Thoracic aorta (tissue), 2 donors: Measurements from ENCODE around the gene PRLH. TPM values are rescaled to one million over a fixed set of nuclear protein-coding genes. Genes with fewer than 3 reads are reported as not detected.

Experiments used
- ATAC-seq: fragments of 150-250 bp; one replicate; pipeline ENCODE4 v1.8.0; 2017; ENCODE audit warnings: low read depth; ENCODE audit not compliant: insufficient number of reproducible peaks, low FRiP score
- DNase-seq: peaks from one replicate; pipeline ENCODE4 v3.0.0-alpha.2; 2020; ENCODE audit warnings: low spot score
- H3K27ac ChIP-seq, 2 donors: fragments of 200-600 bp; sonication (generic); 1 replicate in 1 of 2; 2 replicates in 1 of 2; pipeline ENCODE4 v1.5.1; 2016; ENCODE audit warnings: mild to moderate bottlenecking in 2 of 2, moderate library complexity in 2 of 2
- H3K27me3 ChIP-seq: fragments of 200-600 bp; sonication (generic); replicated peaks from 2 replicates; pipeline ENCODE4 v1.6.0; 2016; ENCODE audit warnings: mild to moderate bottlenecking; ENCODE audit not compliant: insufficient read depth
- H3K36me3 ChIP-seq: fragments of 200-600 bp; sonication (generic); one replicate; pipeline ENCODE4 v1.5.1; 2016
- H3K4me1 ChIP-seq, 2 donors: fragments of 200-600 bp; sonication (generic); 1 replicate in 1 of 2; 2 replicates in 1 of 2; pipeline versions ENCODE4 v1.5.1 to v1.6.0; 2016; ENCODE audit warnings: low read depth in 2 of 2, mild to moderate bottlenecking in 1 of 2; ENCODE audit not compliant: control insufficient read depth in 1 of 2
- H3K4me3 ChIP-seq: fragments of 200-600 bp; sonication (generic); 2 replicates; pipeline ENCODE4 v1.5.1; 2016; ENCODE audit warnings: mild to moderate bottlenecking
- H3K9me3 ChIP-seq: fragments of 200-600 bp; sonication (generic); 2 replicates; pipeline ENCODE4 v1.5.1; 2016
- total RNA-seq, 2 donors: library from RNA; depleted of rRNA; stranded (reverse); fragments of >200 nt; gene quantifications; one replicate each; pipeline versions ENCODE4 v1.1.0 to v1.2.3, GENCODE V29; 2016
- TF ChIP-seq, protein P1 (sequence below): fragments of 200-600 bp; sonication (generic); IDR thresholded peaks from one replicate; pipeline ENCODE4 v1.5.1; 2019; ENCODE audit warnings: antibody characterized with exemption

Gene PRLH
- total RNA-seq, 2 donors from 2014 or later, result not detected

DNA sequence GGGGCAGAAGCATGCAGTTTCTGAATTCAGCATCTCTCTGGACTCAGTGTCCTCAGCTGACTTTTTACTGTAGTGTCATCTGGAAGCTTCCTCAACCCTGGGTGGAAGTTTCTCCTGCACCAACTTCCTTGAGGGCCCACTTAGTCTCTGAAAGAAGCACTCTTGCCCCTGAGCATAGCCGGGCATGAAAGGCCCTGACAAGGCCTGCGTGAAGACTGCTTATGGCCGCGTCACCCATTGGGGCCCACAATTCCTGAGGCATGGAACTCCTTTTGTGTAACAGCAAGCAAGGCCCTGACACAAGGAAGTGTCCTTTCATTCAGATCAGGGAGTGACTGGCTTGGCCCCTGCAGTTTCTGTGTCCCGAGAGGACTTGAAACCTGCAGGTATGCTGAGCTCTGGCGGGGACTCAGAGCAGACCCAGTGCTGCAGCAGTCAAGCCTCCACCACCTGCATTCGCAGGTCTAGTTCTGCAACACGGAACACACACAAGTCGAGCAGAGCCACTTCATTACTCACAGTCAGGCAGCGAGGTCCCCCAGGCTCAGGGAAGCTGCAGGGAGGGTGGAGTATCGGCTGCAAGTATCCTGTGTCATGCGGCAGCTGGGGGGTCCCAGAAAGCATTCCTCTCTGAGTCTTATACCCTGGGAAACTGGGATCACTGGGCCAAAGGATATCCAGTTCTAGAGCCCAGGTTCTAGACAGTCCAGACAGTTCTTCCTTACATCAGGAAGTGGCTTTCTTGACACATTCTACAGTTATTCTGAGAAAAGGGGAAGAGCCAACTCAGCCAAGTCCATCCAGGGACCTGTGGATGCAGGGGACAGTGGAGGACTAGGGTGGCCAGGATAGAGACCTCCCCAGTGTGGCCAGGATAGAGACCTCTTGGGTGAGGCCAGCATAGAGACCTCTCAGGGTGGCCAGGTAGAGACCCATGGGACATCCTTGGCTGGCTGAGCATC lies 35.6 kb upstream of the PRLH start:
- H3K4me3 ChIP-seq, result no peak overlapping the region
- no peak for DNase-seq
- H3K9me3 ChIP-seq, result no peaks in the 10 kb centered on the region
- no peaks in the 10 kb centered on the region for H3K4me1 ChIP-seq
- no peak overlapping the region for H3K27ac ChIP-seq
- no peak for ATAC-seq
- H3K36me3 ChIP-seq, result no peaks in the 10 kb centered on the region
- TF ChIP-seq, protein P1, sequence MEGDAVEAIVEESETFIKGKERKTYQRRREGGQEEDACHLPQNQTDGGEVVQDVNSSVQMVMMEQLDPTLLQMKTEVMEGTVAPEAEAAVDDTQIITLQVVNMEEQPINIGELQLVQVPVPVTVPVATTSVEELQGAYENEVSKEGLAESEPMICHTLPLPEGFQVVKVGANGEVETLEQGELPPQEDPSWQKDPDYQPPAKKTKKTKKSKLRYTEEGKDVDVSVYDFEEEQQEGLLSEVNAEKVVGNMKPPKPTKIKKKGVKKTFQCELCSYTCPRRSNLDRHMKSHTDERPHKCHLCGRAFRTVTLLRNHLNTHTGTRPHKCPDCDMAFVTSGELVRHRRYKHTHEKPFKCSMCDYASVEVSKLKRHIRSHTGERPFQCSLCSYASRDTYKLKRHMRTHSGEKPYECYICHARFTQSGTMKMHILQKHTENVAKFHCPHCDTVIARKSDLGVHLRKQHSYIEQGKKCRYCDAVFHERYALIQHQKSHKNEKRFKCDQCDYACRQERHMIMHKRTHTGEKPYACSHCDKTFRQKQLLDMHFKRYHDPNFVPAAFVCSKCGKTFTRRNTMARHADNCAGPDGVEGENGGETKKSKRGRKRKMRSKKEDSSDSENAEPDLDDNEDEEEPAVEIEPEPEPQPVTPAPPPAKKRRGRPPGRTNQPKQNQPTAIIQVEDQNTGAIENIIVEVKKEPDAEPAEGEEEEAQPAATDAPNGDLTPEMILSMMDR, result no peak
- H3K27me3 ChIP-seq, result no peaks in the 10 kb centered on the region

DNA sequence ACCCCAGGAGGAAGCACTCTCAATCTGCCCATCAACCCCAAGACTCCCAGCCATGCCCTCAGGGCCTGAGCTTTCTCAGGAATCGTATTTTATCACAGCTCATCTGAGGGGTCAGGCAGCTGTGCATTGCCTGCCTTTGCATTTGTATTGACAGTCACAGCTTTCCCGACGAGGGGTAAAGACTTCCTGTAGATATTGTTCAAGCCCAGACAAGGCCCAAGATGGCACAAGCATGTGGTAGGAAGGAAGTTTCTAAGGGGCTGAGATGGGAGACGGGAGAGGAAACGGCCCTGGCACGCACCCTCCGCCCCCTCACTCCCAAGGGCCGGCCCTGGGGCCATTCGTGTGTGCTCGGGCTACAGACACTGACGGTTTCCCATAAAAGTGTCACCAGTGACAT lies 34.2 kb upstream of the PRLH start:
- Histone ChIP-seq H3K4me1 (no peaks in the 10 kb centered on the region), H3K27ac (no peak overlapping the region), H3K9me3 (no peaks in the 10 kb centered on the region), H3K27me3 (no peaks in the 10 kb centered on the region), H3K36me3 (no peaks in the 10 kb centered on the region), H3K4me3 (no peak overlapping the region)
- ATAC-seq (no peak), DNase-seq (no peak)
- TF ChIP-seq, protein P1, result no peak

DNA sequence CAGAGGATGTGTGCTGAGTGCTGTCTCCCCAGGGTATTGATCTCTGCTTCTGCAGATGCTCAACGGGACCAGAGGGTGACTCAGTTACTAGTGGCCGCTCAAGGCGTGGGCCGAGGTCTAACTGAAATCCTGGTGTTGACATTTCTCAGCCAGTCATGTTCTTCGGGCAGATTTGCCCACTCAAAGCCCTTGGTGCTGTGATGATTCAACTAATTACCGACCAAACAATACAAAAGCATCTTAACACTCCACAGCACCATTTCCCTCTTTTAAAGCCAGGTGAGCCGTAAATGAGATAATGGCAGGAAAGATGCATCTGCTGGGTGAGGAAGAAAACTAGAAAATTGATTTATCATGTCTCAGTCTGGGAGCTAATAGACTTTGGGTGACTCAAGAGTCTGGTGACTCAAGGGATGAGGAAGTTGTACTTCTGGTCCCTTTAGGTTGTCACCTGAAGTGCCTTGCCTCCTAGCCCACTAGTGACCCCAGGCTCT lies 32.7 kb upstream of the PRLH start:
- no peak overlapping the region for H3K4me3 ChIP-seq
- no peak overlapping the region for H3K27ac ChIP-seq
- no peak for DNase-seq
- no peak for ATAC-seq
- TF ChIP-seq, protein P1, result no peak
- H3K36me3 ChIP-seq, result no peaks in the 10 kb centered on the region
- H3K27me3 ChIP-seq, result no peaks in the 10 kb centered on the region
- no peaks in the 10 kb centered on the region for H3K4me1 ChIP-seq
- no peaks in the 10 kb centered on the region for H3K9me3 ChIP-seq

DNA sequence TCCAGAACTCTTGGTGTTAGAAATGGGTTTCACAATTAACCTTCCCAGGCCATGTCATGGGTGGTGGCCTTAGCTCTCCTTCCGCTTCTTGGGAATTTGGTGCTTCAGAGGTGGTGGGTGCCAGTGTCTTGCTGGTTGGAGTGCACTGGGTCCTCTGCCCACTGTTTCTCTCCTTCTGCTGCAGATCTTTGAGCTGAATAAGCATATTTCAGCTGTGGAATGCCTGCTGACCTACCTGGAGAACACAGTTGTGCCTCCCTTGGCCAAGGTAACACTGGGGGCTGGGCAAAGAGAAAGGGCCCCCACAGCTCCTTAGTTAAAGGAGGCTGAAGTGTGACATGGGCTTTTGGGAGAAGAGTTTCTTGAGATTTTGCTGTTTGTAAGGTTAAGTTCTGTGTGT lies 32.0 kb upstream of the PRLH start:
- Histone ChIP-seq H3K9me3 (no peaks in the 10 kb centered on the region), H3K36me3 (no peaks in the 10 kb centered on the region), H3K4me3 (no peak overlapping the region), H3K27ac (no peak overlapping the region), H3K4me1 (no peaks in the 10 kb centered on the region), H3K27me3 (no peaks in the 10 kb centered on the region)
- ATAC-seq, result no peak
- no peak for DNase-seq
- TF ChIP-seq, protein P1, result no peak

DNA sequence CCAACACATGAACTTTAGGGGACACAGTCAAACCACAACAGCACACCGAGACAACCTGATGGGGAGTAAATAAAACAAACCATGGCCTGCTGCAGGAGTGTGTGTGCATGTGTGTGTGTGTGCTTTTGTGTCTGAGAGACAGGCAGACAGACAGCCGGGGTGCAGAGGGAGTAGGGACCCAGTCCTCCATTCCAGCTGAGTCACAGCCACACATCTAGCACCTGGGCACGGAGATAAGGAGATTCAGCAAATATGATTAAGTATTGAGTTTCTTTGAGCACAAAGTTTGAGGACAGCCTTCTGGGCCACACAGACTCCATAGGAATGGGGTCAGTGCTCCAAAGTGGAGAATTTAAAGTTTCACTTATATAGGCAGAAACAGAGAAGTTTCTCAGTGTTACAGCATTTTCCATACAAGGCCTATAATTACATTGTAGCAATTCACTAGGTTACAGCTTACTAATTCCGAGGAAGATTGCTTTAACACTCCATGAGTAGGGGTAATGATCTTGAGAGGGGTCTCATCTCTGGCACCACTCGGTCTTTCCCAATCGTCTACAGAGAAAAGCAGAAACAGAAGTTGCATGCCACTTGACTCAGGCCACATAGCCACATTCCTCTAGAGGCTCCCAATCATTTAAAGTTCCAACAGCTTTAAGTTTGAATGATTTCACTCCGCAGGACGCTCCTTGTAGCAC lies 30.8 kb upstream of the PRLH start:
- H3K9me3 ChIP-seq, result no peaks in the 10 kb centered on the region
- no peaks in the 10 kb centered on the region for H3K27me3 ChIP-seq
- H3K4me3 ChIP-seq, result no peak overlapping the region
- ATAC-seq, result no peak
- no peak overlapping the region for H3K27ac ChIP-seq
- no peaks in the 10 kb centered on the region for H3K4me1 ChIP-seq
- no peaks in the 10 kb centered on the region for H3K36me3 ChIP-seq
- TF ChIP-seq, protein P1, result no peak
- DNase-seq, result no peak
